Measurements from ENCODE around the gene CCDC91. TPM values are rescaled to one million over a fixed set of nuclear protein-coding genes. Genes with fewer than 3 reads are reported as not detected.

The CCDC91 gene
- total RNA-seq, 6 experiments from 2014 or later = 10.0 to 21.5 (median 13.9) TPM

GRCh38 chr12:28570811-28571210 is 380.6 kb downstream of the CCDC91 start:
- TF ChIP-seq CTCF (IDR thresholded peaks at IDR 0.05) = no peak
- no peak for TF ChIP-seq POLR2A (IDR thresholded peaks at IDR 0.05)
- no peaks in the 10 kb centered on the region for H3K27me3 ChIP-seq
- 75% methylated on average over 3 of the region's 3 CpGs for WGBS (ENCODE audit: insufficient coverage, low coverage, low lambda C conversion rate, missing lambda C conversion rate)
- DNase-seq (no peak), ATAC-seq (no peak)
- no peaks in the 10 kb centered on the region for H3K36me3 ChIP-seq
- no peak overlapping the region for H3K27ac ChIP-seq
- intact Hi-C loops (cut with DNase I) = no loop called here
- peaks cover 0 to 17% (median 8%) of the 10 kb centered on the region in 4 donors for H3K4me1 ChIP-seq
- no peaks in the 10 kb centered on the region for H3K9me3 ChIP-seq
- no peak overlapping the region for H3K4me3 ChIP-seq

- Histone ChIP-seq H3K4me3 (no peak overlapping the region), H3K27me3 (no peaks in the 10 kb centered on the region), H3K27ac (peak overlapping the region; percentile 52 to 73 (median 60)), H3K4me1 (peaks cover 0 to 26% (median 13%) of the 10 kb centered on the region in 4 donors), H3K36me3 (no peaks in the 10 kb centered on the region), H3K9me3 (no peaks in the 10 kb centered on the region)
- intact Hi-C loops (cut with DNase I) = no loop called here
- peak; percentile 90 to 95 (median 92) for ATAC-seq
- DNase-seq = peak; percentile 40 to 75 (median 45)
- 30% methylated on average over 5 of the region's 5 CpGs for WGBS (ENCODE audit: insufficient coverage, low coverage, low lambda C conversion rate, missing lambda C conversion rate)
- peak; percentile 56 for TF ChIP-seq POLR2A (IDR thresholded peaks at IDR 0.05)
- peak in 2 of 4 donors; percentile 11 to 26 for TF ChIP-seq CTCF (IDR thresholded peaks at IDR 0.05)
These were observed 384.7 kb downstream of the CCDC91 start for GRCh38 chr12:28574746-28575592.

- Histone ChIP-seq H3K9me3 (no peaks in the 10 kb centered on the region), H3K4me3 (no peak overlapping the region), H3K27me3 (no peaks in the 10 kb centered on the region), H3K27ac (peak overlapping the region; percentile 52 to 73 (median 60)), H3K4me1 (peaks cover 0 to 26% (median 13%) of the 10 kb centered on the region in 4 donors), H3K36me3 (no peaks in the 10 kb centered on the region)
- ATAC-seq (peak in 1 of 4 donors; percentile 13), DNase-seq (no peak)
- WGBS (ENCODE audit: insufficient coverage, low coverage, low lambda C conversion rate, missing lambda C conversion rate) = 57% methylated on average over 3 of the region's 3 CpGs
- TF ChIP-seq POLR2A (IDR thresholded peaks at IDR 0.05) (no peak), CTCF (IDR thresholded peaks at IDR 0.05) (no peak)
- intact Hi-C loops (cut with DNase I) = no loop called here
These were observed 385.4 kb downstream of the CCDC91 start for GRCh38 chr12:28575593-28576205.

GRCh38 chr12:28578361-28578760 is 388.1 kb downstream of the CCDC91 start:
- TF ChIP-seq POLR2A (IDR thresholded peaks at IDR 0.05) (no peak), CTCF (IDR thresholded peaks at IDR 0.05) (no peak)
- intact Hi-C loops (cut with DNase I) = no loop called here
- ATAC-seq (no peak), DNase-seq (no peak)
- no peak overlapping the region for H3K27ac ChIP-seq
- H3K27me3 ChIP-seq = no peaks in the 10 kb centered on the region
- WGBS (ENCODE audit: insufficient coverage, low coverage, low lambda C conversion rate, missing lambda C conversion rate) = 90% methylated on average over 3 of the region's 3 CpGs
- no peaks in the 10 kb centered on the region for H3K36me3 ChIP-seq
- H3K4me1 ChIP-seq = peaks cover 0 to 26% (median 13%) of the 10 kb centered on the region in 4 donors
- H3K9me3 ChIP-seq = no peaks in the 10 kb centered on the region
- H3K4me3 ChIP-seq = no peak overlapping the region
